ENCODE data around the gene TRMT11.
"Not testable (repeated sequence)": the region's sequence is repeated elsewhere in the genome, so short reads cannot be mapped to it uniquely, and the experiment has no call there.

The TRMT11 gene

GRCh38 chr6:125986301-125987025 is at the start of gene TRMT11:
TRMT11 (plus strand) TSS chr6:125986540; CDS start chr6:125986551, 11 bp downstream.
- peak; percentile 59 to 72 (median 62) for DNase-seq

- no peak for DNase-seq
Observed at GRCh38 chr6:125939026-125939425, 47.3 kb upstream of the TRMT11 start.

- DNase-seq: no peak
Observed at GRCh38 chr6:125939791-125940190, 46.5 kb upstream of the TRMT11 start.

- no peak for DNase-seq
Observed at GRCh38 chr6:125940247-125941041, 45.9 kb upstream of the TRMT11 start.

GRCh38 chr6:125942672-125943527 is 43.4 kb upstream of the TRMT11 start:
- DNase-seq: no peak

- no peak for DNase-seq
Observed at GRCh38 chr6:125943528-125944433, 42.6 kb upstream of the TRMT11 start.

- DNase-seq: no peak
Observed at GRCh38 chr6:125944434-125944816, 41.9 kb upstream of the TRMT11 start.

GRCh38 chr6:125944896-125945295 is 41.4 kb upstream of the TRMT11 start:
- no peak for DNase-seq

- no peak for DNase-seq
Observed at GRCh38 chr6:125945378-125946141, 40.8 kb upstream of the TRMT11 start.

GRCh38 chr6:125947615-125948014 is 38.7 kb upstream of the TRMT11 start:
- DNase-seq: no peak

GRCh38 chr6:125948455-125948854 is 37.9 kb upstream of the TRMT11 start:
- no peak for DNase-seq

GRCh38 chr6:125949069-125949468 is 37.3 kb upstream of the TRMT11 start:
- no peak for DNase-seq

- DNase-seq: no peak
Observed at GRCh38 chr6:125950293-125950692, 36.0 kb upstream of the TRMT11 start.

- DNase-seq: not testable (repeated sequence)
Observed at GRCh38 chr6:125950716-125951115, 35.6 kb upstream of the TRMT11 start.

- DNase-seq: no peak
Observed at GRCh38 chr6:125951323-125951722, 35.0 kb upstream of the TRMT11 start.

GRCh38 chr6:125952764-125953501 is 33.4 kb upstream of the TRMT11 start:
- DNase-seq: no peak

GRCh38 chr6:125953502-125953875 is 32.9 kb upstream of the TRMT11 start:
- no peak for DNase-seq

GRCh38 chr6:125954735-125955339 is 31.5 kb upstream of the TRMT11 start:
- no peak for DNase-seq

- no peak for DNase-seq
Observed at GRCh38 chr6:125955973-125956372, 30.4 kb upstream of the TRMT11 start.

Measured in activated CD4-positive, CD25-positive, alpha-beta regulatory T cell (primary cell).